SU-DHL-6 (cell line): Measurements from ENCODE around the gene SLC7A4.

Experiments used
- H2AFZ ChIP-seq: fragments of 200-600 bp; sonication (generic); 2 replicates; pipeline ENCODE4 v1.6.1; 2014; ENCODE audit warnings: low read depth, mild to moderate bottlenecking, moderate library complexity, mixed read lengths, antibody characterized with exemption, low read length; ENCODE audit not compliant: severe bottlenecking
- H3F3A ChIP-seq: fragments of 200-600 bp; shearing (Covaris generic); 2 replicates; pipeline ENCODE4 v1.6.0; 2016; ENCODE audit warnings: antibody characterized with exemption, mild to moderate bottlenecking; ENCODE audit not compliant: insufficient read depth
- H3K27ac ChIP-seq: fragments of 200-600 bp; sonication (generic); 2 replicates; pipeline ENCODE4 v1.5.1; 2016; ENCODE audit warnings: low read depth, mild to moderate bottlenecking, low read length, moderate library complexity, mixed read lengths
- H3K27me3 ChIP-seq: fragments of 200-600 bp; sonication (generic), shearing (Covaris generic); 2 replicates; pipeline ENCODE4 v1.6.0; 2014; ENCODE audit warnings: mild to moderate bottlenecking, low read length
- H3K36me3 ChIP-seq: fragments of 200-600 bp; sonication (generic); 2 replicates; pipeline ENCODE4 v1.6.1; 2014; ENCODE audit warnings: mild to moderate bottlenecking, low read length, mixed read lengths
- H3K4me2 ChIP-seq: fragments of 300-600, 200-600 bp; shearing (Covaris generic), sonication (generic); 2 replicates; pipeline ENCODE4 v1.6.0; 2014; ENCODE audit warnings: low read length, low read depth, mild to moderate bottlenecking; ENCODE audit not compliant: poor library complexity, severe bottlenecking
- H3K4me3 ChIP-seq: fragments of 200-600 bp; sonication (generic); 2 replicates; pipeline ENCODE4 v1.5.1; 2014; ENCODE audit warnings: antibody characterized with exemption, low read length, mild to moderate bottlenecking, mixed read lengths; ENCODE audit not compliant: insufficient read depth, poor library complexity, severe bottlenecking
- H3K79me2 ChIP-seq: fragments of 200-600 bp; sonication (generic); 2 replicates; pipeline ENCODE4 v1.6.1; 2014; ENCODE audit warnings: mild to moderate bottlenecking, low read length, moderate library complexity; ENCODE audit not compliant: insufficient read depth
- H3K9ac ChIP-seq: fragments of 200-600 bp; sonication (generic); 2 replicates; pipeline ENCODE4 v1.7.0; 2014; ENCODE audit warnings: mild to moderate bottlenecking, low read length
- H3K9me2 ChIP-seq: fragments of 200-600 bp; sonication (generic); replicated peaks from 2 replicates; pipeline ENCODE4 v1.6.1; 2014; ENCODE audit warnings: low read length; ENCODE audit not compliant: insufficient read depth
- H3K9me3 ChIP-seq: fragments of 200-600 bp; sonication (generic); 2 replicates; pipeline ENCODE4 v1.6.1; 2014; ENCODE audit warnings: low read length, mixed read lengths; ENCODE audit not compliant: insufficient read depth
- H4K20me1 ChIP-seq: fragments of 200-600 bp; sonication (generic); 2 replicates; pipeline ENCODE4 v1.6.1; 2014; ENCODE audit warnings: low read depth, mild to moderate bottlenecking, antibody characterized with exemption, low read length, moderate library complexity, mixed read lengths
- CTCF ChIP-seq: fragments of 200-600 bp; sonication (generic); IDR thresholded peaks from one replicate; pipeline ENCODE4 v1.5.1; 2017; ENCODE audit warnings: antibody characterized with exemption, mild to moderate bottlenecking, low read length, moderate library complexity; ENCODE audit not compliant: insufficient read depth, poor library complexity, severe bottlenecking
- EZH2phosphoT487 ChIP-seq: fragments of 200-600 bp; sonication (generic), shearing (Covaris generic); conservative IDR thresholded peaks from 2 replicates; pipeline ENCODE4 v1.6.1; 2018; ENCODE audit warnings: mild to moderate bottlenecking, antibody characterized with exemption, low read length, moderate library complexity, mixed read lengths

Gene SLC7A4

GRCh38 chr22:21030032-21030431 lies 2.3 kb downstream of the SLC7A4 start:
- Histone ChIP-seq H3K79me2 (no peaks in the 10 kb centered on the region), H3K36me3 (no peaks in the 10 kb centered on the region), H3K27ac (no peak overlapping the region), H3K9ac (no peak overlapping the region), H3K27me3 (no peaks in the 10 kb centered on the region), H3K9me3 (no peaks in the 10 kb centered on the region), H3K4me2 (no peak overlapping the region), H2AFZ (no peak overlapping the region), H3K4me3 (no peak overlapping the region), H4K20me1 (no peaks in the 10 kb centered on the region), H3F3A (no peaks in the 10 kb centered on the region), H3K9me2 (no peaks in the 10 kb centered on the region)
- no peak for TF ChIP-seq CTCF
- no peak for TF ChIP-seq EZH2phosphoT487

- no peaks in the 10 kb centered on the region for H3K36me3 ChIP-seq
- no peak for TF ChIP-seq CTCF
- TF ChIP-seq EZH2phosphoT487 = no peak
- no peak overlapping the region for H3K9ac ChIP-seq
Measured at GRCh38 chr22:21029486-21030025, 2.8 kb downstream of the SLC7A4 start.

GRCh38 chr22:21028277-21029251 lies 3.8 kb downstream of the SLC7A4 start:
- no peak for TF ChIP-seq EZH2phosphoT487
- TF ChIP-seq CTCF = no peak
- Histone ChIP-seq H3K4me3 (no peak overlapping the region), H3K27me3 (no peaks in the 10 kb centered on the region), H3K79me2 (no peaks in the 10 kb centered on the region), H3K36me3 (no peaks in the 10 kb centered on the region), H3F3A (no peaks in the 10 kb centered on the region), H3K4me2 (no peak overlapping the region), H3K9ac (no peak overlapping the region), H4K20me1 (no peaks in the 10 kb centered on the region), H3K27ac (no peak overlapping the region), H3K9me2 (no peaks in the 10 kb centered on the region), H3K9me3 (no peaks in the 10 kb centered on the region), H2AFZ (no peak overlapping the region)

More at GRCh38 chr22:21029486-21030025, 2.8 kb downstream of the SLC7A4 start:
- no peaks in the 10 kb centered on the region for H4K20me1 ChIP-seq
- no peak overlapping the region for H3K4me3 ChIP-seq
- H3K4me2 ChIP-seq = no peak overlapping the region
- H2AFZ ChIP-seq = no peak overlapping the region
- H3K27me3 ChIP-seq = no peaks in the 10 kb centered on the region
- H3K9me2 ChIP-seq = no peaks in the 10 kb centered on the region
- no peaks in the 10 kb centered on the region for H3F3A ChIP-seq
- no peak overlapping the region for H3K27ac ChIP-seq
- H3K9me3 ChIP-seq = no peaks in the 10 kb centered on the region
- no peaks in the 10 kb centered on the region for H3K79me2 ChIP-seq
